Measurements from ENCODE around the gene TMEM170A.

DNA sequence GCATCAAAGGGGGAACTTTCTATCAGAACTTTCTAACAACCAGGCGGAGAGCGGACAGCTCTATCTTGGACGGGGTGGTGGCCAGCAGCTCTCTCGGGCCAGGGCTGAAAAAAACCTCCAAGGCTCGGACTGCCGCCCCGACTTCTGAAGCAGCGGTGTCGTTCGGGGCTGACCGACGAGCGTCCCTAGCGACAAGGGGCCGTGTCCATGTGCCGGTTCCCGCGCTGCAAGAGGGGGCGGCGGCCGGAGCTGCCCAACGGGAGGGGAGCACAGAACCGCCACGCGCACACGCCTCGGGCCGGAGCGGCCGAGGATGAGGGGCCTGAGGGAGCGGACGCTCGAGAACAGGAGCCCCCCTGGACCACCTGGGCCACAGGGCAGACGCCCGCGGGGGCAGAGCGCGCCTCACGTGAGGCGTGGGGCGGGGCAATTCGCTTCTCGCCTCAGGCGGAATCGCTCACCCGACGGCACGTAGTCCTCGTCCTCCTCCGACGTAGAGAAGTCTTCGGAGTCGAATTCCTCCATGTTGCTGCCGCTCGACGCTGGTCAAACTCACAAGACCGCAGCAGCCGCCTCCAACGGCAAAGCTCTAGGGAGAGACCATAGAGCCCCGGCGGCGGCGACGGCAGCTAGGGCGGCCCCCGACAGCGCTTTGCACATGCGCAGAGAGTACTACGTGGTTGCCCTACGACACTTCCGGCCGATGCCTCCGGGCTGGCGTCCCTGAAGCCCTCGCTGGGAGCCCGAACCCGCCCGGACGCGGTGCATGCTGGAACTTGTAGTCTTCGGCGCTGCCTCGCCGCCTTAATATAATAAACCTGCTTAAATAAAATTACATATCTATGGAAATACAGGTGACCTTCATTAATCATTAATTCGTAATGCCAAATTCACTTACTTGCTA is 31.4 kb downstream of the TMEM170A start, which contains the start of gene CFDP1:
- TF ChIP-seq, protein P1, sequence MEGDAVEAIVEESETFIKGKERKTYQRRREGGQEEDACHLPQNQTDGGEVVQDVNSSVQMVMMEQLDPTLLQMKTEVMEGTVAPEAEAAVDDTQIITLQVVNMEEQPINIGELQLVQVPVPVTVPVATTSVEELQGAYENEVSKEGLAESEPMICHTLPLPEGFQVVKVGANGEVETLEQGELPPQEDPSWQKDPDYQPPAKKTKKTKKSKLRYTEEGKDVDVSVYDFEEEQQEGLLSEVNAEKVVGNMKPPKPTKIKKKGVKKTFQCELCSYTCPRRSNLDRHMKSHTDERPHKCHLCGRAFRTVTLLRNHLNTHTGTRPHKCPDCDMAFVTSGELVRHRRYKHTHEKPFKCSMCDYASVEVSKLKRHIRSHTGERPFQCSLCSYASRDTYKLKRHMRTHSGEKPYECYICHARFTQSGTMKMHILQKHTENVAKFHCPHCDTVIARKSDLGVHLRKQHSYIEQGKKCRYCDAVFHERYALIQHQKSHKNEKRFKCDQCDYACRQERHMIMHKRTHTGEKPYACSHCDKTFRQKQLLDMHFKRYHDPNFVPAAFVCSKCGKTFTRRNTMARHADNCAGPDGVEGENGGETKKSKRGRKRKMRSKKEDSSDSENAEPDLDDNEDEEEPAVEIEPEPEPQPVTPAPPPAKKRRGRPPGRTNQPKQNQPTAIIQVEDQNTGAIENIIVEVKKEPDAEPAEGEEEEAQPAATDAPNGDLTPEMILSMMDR (IDR thresholded peaks at IDR 0.05; ENCODE audit: low read depth, low read length), result no peak
- TF ChIP-seq MYC (IDR thresholded peaks at IDR 0.05; ENCODE audit: low read depth, low read length), result peak; percentile 88
